PFSK-1 (cell line): ENCODE results near the gene PET100.

Experiments
- FOXP2 ChIP-seq: optimal IDR thresholded peaks from 2 replicates; pipeline ENCODE3; 2011; ENCODE audit warnings: borderline replicate concordance, control low read depth, inconsistent platforms; ENCODE audit not compliant: insufficient read depth; ENCODE audit errors: extremely low read length, extremely low read depth
- POLR2AphosphoS5 ChIP-seq: IDR thresholded peaks from 2 replicates; pipeline ENCODE4 v1.6.1; 2012; ENCODE audit warnings: low read depth, mild to moderate bottlenecking, control low read depth, low read length, moderate library complexity
- REST ChIP-seq, 2 experiments: IDR thresholded peaks; 2 replicates each; pipeline versions ENCODE4 v1.6.1 to v1.8.0; 2011 to 2012; ENCODE audit warnings: low read depth in 2 of 2, low read length in 2 of 2, control low read depth in 1 of 2, inconsistent platforms in 1 of 2, mild to moderate bottlenecking in 1 of 2, moderate library complexity in 1 of 2; ENCODE audit not compliant: insufficient read depth in 1 of 2
- SIN3A ChIP-seq: IDR thresholded peaks from 2 replicates; pipeline ENCODE4 v1.6.1; 2012; ENCODE audit warnings: mild to moderate bottlenecking, low read length, moderate library complexity, borderline replicate concordance; ENCODE audit not compliant: insufficient read depth
- TAF1 ChIP-seq: IDR thresholded peaks from 2 replicates; pipeline ENCODE4 v1.6.1; 2012; ENCODE audit warnings: low read length, control low read depth, borderline replicate concordance; ENCODE audit not compliant: insufficient read depth

GRCh38 chr19:7623725-7624603, 5.6 kb upstream of the PET100 start:
- TF ChIP-seq POLR2AphosphoS5: no peak
- TF ChIP-seq FOXP2: no peak
- no peak for TF ChIP-seq REST (IDR thresholded peaks at IDR 0.05; ENCODE audit: insufficient read depth in 1 of 2, low read depth in 2 of 2, low read length in 2 of 2)
- TF ChIP-seq TAF1: no peak
- no peak for TF ChIP-seq SIN3A
